Measurements from ENCODE around the gene A1CF.

Gene A1CF

GRCh38 chr10:50837095-50837494 lies 48.3 kb downstream of the A1CF start:
- Mint-ChIP-seq H3K27ac (no peak overlapping the region), H3K27me3 (ENCODE audit: low read depth, poor library complexity) (peaks cover 11% of the 10 kb centered on the region), H3K4me1 (no peaks in the 10 kb centered on the region), H3K36me3 (ENCODE audit: low read depth) (no peaks in the 10 kb centered on the region), H3K9me3 (no peaks in the 10 kb centered on the region), H3K4me3 (no peak overlapping the region)
- no peak for TF ChIP-seq CTCF (IDR thresholded peaks at IDR 0.05)
- no peak for DNase-seq

- DNase-seq: no peak
- Mint-ChIP-seq H3K36me3 (ENCODE audit: low read depth) (no peaks in the 10 kb centered on the region), H3K4me1 (no peaks in the 10 kb centered on the region), H3K9me3 (no peaks in the 10 kb centered on the region), H3K4me3 (no peak overlapping the region), H3K27me3 (ENCODE audit: low read depth, poor library complexity) (peaks cover 11% of the 10 kb centered on the region), H3K27ac (no peak overlapping the region)
- TF ChIP-seq CTCF (IDR thresholded peaks at IDR 0.05): no peak
Measured at GRCh38 chr10:50832171-50832751, 53.2 kb downstream of the A1CF start.

GRCh38 chr10:50830066-50830465 lies 55.4 kb downstream of the A1CF start:
- TF ChIP-seq CTCF (IDR thresholded peaks at IDR 0.05): no peak
- H3K4me3 Mint-ChIP-seq: no peak overlapping the region

GRCh38 chr10:50824782-50825181 lies 60.6 kb downstream of the A1CF start:
- H3K27ac Mint-ChIP-seq: no peak overlapping the region
- H3K4me1 Mint-ChIP-seq: no peaks in the 10 kb centered on the region
- H3K36me3 Mint-ChIP-seq (ENCODE audit: low read depth): no peaks in the 10 kb centered on the region
- no peak overlapping the region for H3K4me3 Mint-ChIP-seq
- no peak for TF ChIP-seq CTCF (IDR thresholded peaks at IDR 0.05)
- no peak for DNase-seq
- H3K9me3 Mint-ChIP-seq: no peaks in the 10 kb centered on the region
- peaks cover 3% of the 10 kb centered on the region for H3K27me3 Mint-ChIP-seq (ENCODE audit: low read depth, poor library complexity)

More at GRCh38 chr10:50830066-50830465, 55.4 kb downstream of the A1CF start:
- Mint-ChIP-seq H3K36me3 (ENCODE audit: low read depth) (no peaks in the 10 kb centered on the region), H3K4me1 (no peaks in the 10 kb centered on the region), H3K27ac (no peak overlapping the region), H3K27me3 (ENCODE audit: low read depth, poor library complexity) (peaks cover 9% of the 10 kb centered on the region), H3K9me3 (no peaks in the 10 kb centered on the region)
- DNase-seq: no peak

GRCh38 chr10:50823789-50824188 lies 61.6 kb downstream of the A1CF start:
- no peak for DNase-seq
- no peak for TF ChIP-seq CTCF (IDR thresholded peaks at IDR 0.05)
- Mint-ChIP-seq H3K27me3 (ENCODE audit: low read depth, poor library complexity) (peaks cover 7% of the 10 kb centered on the region), H3K4me3 (no peak overlapping the region), H3K27ac (no peak overlapping the region), H3K36me3 (ENCODE audit: low read depth) (no peaks in the 10 kb centered on the region), H3K4me1 (no peaks in the 10 kb centered on the region), H3K9me3 (no peaks in the 10 kb centered on the region)

GRCh38 chr10:50809596-50809995 lies 75.8 kb downstream of the A1CF start:
- H3K27ac Mint-ChIP-seq: no peak overlapping the region
- no peaks in the 10 kb centered on the region for H3K36me3 Mint-ChIP-seq (ENCODE audit: low read depth)
- no peak overlapping the region for H3K4me3 Mint-ChIP-seq
- H3K27me3 Mint-ChIP-seq (ENCODE audit: low read depth, poor library complexity): no peaks in the 10 kb centered on the region
- no peak for TF ChIP-seq CTCF (IDR thresholded peaks at IDR 0.05)
- no peaks in the 10 kb centered on the region for H3K4me1 Mint-ChIP-seq
- DNase-seq: no peak
- no peaks in the 10 kb centered on the region for H3K9me3 Mint-ChIP-seq
